ENCODE data around the gene CLPX.

- no peak for TF ChIP-seq CTCF (IDR thresholded peaks at IDR 0.05; ENCODE audit: poor library complexity)
- TF ChIP-seq EZH2 (IDR thresholded peaks at IDR 0.05; ENCODE audit: borderline replicate concordance): no peak
Measured at GRCh38 chr15:65172531-65172930, 12.6 kb downstream of the CLPX start.
